ENCODE results near the gene FSD2.
"Not testable (repeated sequence)": the region's sequence is repeated elsewhere in the genome, so short reads cannot be mapped to it uniquely, and the experiment has no call there.

Gene FSD2

DNA sequence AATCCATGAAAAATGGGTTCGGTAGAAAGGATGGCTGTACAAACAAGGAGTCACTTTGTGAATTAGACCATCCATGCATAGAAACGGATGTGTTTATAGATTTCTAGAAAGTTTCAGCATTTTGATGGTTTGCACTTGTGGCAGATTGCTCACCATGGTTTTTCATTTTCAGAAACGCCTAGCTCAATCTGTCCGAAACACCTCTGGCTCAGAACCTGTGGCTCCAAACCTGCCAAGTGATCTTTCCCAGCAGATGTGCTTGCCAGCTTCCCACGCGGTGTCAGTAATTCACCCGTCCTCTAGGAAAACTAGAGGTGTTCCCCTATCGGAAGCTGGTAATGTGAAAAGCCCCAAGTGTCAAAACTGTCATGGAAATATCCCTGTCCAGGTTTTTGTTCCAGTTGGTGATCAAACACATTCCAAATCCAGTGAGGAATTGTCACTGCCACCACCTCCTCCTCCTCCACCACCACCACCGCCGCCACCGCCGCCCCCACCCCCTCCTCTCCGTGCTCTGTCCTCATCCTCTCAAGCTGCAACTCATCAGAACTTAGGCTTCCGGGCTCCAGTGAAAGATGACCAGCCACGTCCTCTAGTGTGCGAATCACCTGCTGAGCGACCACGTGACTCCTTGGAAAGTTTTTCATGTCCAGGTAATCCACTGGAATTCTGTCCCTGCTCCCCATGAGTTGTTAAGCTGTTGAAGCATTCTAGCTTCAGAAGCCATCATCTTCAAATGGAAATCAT lies 24.7 kb upstream of the FSD2 start:
- DNase-seq (ENCODE audit: low read depth) = no peak

DNA sequence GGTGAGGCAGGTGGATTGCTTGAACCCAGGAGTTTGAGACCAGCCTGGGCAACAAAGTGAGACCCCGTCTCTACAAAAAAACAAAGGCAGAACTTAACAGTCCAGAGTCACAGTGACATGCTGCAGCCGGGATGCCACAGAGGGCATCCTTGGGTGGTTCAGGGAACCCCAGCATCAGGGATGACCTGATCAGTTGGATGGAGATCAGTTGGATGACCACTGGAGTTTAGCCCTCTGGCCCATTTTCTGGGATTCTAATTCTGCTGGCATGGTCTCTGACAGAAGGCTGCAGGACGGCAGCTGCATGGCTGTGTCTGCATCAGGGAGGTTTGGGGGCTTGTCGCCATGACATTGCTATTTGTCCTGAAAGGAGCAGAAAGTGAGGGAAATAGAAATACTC lies 23.4 kb upstream of the FSD2 start:
- DNase-seq (ENCODE audit: low read depth) = no peak

DNA sequence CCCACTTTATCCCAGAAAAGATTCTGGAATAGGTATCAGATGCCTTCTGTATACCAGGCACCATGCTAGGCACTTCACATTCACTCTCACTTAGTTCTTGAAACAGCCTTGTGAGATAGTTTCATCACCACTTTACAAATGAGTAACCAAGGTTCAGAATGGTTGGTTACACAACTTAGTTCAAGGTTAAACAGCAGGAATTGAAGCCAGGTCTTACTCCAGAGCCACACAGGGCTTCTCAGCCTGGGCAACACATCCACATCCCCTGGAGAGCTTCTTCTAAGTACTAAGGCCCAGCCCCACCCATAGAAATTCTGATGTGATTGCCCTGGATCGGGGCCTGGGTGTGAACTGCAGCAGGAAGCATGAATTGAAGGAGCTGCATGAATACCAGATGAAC lies 22.2 kb upstream of the FSD2 start:
- DNase-seq (ENCODE audit: low read depth) = no peak

GRCh38 chr15:82823049-82823448 lies 17.2 kb upstream of the FSD2 start:
- DNase-seq (ENCODE audit: low read depth) = no peak

DNA sequence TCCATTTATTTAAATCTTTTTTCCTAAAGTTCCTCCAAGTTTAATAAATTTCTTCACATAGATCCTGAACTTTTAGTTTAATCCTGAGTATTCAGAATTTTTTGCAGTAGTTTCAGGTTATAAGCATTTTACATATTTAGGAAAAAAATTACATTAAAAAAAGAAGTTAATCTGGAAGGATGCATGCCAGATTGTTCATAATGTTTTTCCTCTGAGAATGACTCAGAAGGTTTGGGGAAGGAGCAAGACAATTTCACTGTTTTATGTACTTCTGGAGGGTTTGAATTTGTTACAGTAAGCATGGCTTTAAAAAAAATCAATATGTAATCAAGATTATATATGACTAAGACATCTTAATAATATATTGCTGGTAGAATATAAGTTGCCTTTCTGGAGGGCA lies 16.0 kb upstream of the FSD2 start:
- DNase-seq (ENCODE audit: low read depth) = not testable (repeated sequence)

GRCh38 chr15:82821396-82821795 lies 15.5 kb upstream of the FSD2 start:
- DNase-seq (ENCODE audit: low read depth) = not testable (repeated sequence)

- no peak for DNase-seq (ENCODE audit: low read depth)
Observed at GRCh38 chr15:82820128-82820527, 14.3 kb upstream of the FSD2 start.

GRCh38 chr15:82812994-82813393 lies 7.1 kb upstream of the FSD2 start:
- DNase-seq (ENCODE audit: low read depth) = no peak

DNA sequence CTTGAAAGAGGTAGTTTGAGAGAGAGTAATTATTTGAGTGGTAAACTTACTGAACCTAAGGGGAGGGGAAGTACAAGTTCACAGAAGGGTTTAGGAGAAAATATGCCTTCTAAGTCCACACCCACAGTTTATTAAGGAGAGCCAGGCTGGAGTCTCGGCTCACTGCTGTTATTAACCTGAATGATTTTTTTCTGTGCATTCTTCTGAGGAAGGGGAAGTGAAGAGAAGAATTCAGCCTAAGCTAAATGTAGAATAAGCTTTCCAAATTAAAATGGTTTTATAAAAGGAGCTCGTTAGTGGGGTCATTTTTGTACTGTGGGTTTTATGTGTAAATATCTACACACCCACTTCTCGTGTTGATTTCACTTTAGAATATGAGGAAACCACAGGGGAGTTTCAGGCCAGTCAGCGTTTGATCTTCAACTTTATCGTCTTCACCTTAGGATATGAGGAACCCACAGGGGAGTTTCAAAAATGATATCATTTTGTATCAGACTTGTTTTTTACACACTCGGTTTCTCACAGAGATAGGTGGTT lies 5.1 kb upstream of the FSD2 start:
- peak; percentile 19 for DNase-seq (ENCODE audit: low read depth)

GRCh38 chr15:82810061-82810889 lies 4.4 kb upstream of the FSD2 start:
- peak; percentile 6 for DNase-seq (ENCODE audit: low read depth)

GRCh38 chr15:82809308-82810060 lies 3.6 kb upstream of the FSD2 start, which contains the start of gene WHAMM:
Gene WHAMM, plus strand, starts transcription at chr15:82809628. Its CDS starts 99 bp downstream, at chr15:82809727.
- peak; percentile 92 for DNase-seq (ENCODE audit: low read depth)

DNA sequence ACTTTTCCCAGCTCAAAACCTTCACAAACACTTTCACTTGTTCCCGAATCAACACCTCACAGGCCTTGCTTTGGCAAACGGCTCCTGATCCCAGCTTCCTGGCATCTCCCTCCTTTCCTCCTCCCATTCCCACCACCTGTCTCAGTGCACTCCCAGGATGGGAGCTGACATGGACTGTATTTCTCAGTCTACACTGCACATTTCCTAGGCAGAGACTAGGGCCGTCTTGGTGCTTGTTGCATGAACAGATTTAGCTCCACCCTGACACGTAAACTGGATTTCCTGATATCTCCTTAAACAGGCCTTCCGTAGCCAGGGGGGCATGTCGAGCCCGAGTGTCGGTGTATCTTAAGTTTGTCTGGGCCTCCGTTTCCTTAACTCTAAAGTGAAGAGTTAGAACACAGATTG lies 2.8 kb upstream of the FSD2 start:
- no peak for DNase-seq (ENCODE audit: low read depth)

DNA sequence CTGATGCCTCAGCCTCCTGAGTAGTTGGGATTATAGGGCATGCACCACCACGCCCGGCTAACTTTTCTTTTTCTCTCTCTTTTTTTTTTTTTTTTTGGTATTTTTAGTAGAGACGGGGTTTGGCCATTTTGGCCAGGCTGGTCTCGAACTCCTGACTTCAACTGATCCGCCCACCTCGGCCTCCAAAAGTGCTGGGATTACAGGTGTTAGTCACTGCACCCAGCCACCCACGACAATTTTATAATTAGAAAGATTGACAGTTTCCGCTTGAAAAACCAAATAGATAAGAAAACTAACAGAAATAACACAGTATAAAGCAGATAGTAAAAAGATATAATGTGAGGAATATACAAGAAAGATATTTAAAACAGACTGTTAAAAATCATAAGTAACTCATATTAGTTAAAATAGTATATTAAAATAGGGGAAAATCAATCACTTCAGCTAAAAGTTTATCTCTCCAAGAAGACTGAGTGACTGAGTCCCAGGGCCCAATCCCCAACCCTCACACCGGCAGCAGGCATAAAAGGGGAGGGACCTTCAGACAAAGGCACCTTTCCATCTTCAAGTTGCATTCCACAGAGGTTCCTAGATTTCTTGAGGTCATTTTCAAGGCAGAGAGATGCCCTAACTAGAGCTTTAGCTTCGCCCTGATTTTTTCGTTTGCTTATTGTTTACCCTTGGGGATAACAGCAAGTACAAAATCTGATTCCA lies 2.2 kb upstream of the FSD2 start:
- DNase-seq (ENCODE audit: low read depth) = no peak

- DNase-seq (ENCODE audit: low read depth) = no peak
Observed at GRCh38 chr15:82804575-82804949, 1.3 kb downstream of the FSD2 start.

GRCh38 chr15:82803793-82804574 lies 1.9 kb downstream of the FSD2 start:
- DNase-seq (ENCODE audit: low read depth) = no peak

DNA sequence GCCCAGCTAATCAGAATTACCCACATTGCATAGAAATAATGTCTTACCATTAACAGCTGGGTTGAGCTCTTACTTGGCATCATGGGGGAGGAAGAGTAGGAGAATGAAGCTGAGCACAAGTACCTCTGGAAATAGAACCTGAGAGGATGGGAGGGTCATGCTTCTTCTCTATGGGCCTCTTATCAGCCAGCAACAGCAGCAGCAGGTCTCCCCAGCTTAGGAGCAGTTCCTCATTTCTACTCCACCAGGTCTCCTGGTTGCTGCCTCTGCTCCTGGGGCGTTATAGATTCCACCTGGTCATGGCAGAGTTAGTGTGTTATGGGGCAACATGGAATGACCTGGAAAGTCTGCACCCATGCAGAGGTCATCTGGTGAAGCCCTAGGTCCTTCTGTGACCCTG lies 3.4 kb downstream of the FSD2 start:
- no peak for DNase-seq (ENCODE audit: low read depth)

GRCh38 chr15:82799183-82799841 lies 6.6 kb downstream of the FSD2 start:
- DNase-seq (ENCODE audit: low read depth) = no peak

DNA sequence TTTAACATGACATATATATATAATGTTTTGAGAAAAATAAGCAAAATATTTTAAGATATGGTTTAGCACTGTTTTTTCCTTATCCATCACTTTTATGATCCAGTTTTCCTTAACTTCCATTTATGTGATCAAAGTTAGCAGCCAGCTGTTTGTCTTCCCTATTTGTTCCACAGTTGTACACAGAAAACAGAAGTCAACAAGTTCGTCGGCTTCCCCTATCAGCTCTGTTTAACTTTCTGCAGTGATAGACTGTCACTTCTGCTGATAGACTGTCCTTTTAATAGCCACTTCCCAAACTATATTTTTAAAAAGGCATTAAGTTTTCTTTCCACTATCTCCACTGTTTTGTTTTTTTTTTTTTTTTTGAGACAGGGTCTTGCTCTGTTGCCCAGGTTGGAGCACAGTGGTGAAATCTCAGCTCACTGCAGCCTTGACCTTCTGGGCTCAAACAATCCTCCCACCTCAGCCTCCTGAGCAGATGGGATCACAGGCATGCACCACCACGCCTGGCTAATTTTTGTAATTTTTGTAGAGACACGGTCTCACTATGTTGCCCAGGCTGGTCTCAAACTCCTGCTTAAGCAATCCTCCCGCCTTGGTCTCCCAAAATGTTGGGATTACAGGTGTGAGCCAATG lies 7.2 kb downstream of the FSD2 start:
- DNase-seq (ENCODE audit: low read depth) = no peak

DNA sequence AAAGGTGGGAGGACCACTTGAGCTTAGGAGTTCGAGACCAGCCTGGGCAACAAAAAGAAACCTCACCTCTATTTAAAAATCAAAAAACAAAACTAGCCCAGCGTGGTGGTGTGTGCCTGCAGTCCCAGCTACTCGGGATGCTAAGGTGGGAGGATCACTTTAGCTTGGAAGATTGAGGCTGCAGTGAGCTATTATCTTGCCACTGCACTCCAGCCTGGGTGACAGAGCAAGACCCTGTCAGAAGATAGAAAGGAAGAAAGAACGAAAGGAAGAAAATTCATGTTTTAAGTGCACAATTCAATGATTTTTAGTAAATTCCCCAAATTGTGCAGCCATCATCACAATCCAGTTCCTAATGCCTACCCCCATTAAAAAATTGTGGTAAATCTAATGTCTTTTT lies 7.8 kb downstream of the FSD2 start:
- no peak for DNase-seq (ENCODE audit: low read depth)

- no peak for DNase-seq (ENCODE audit: low read depth)
Observed at GRCh38 chr15:82793737-82794136, 12.1 kb downstream of the FSD2 start.
